NCI-H226 (cell line): Measurements from ENCODE around the gene SH3PXD2A.

Experiments used
- DNase-seq: peaks from one replicate; pipeline ENCODE4 v3.0.0-alpha.2; 2015

Gene SH3PXD2A

GRCh38 chr10:103566536-103566935, 288.8 kb downstream of the SH3PXD2A start:
- DNase-seq = no peak

GRCh38 chr10:103564776-103565520, 290.4 kb downstream of the SH3PXD2A start:
- DNase-seq = no peak

- peak; percentile 6 for DNase-seq
These were observed 291.3 kb downstream of the SH3PXD2A start for GRCh38 chr10:103564116-103564501.

GRCh38 chr10:103563231-103564115, 291.9 kb downstream of the SH3PXD2A start:
- DNase-seq = no peak

GRCh38 chr10:103562383-103562782, 293.0 kb downstream of the SH3PXD2A start:
- no peak for DNase-seq

- DNase-seq = no peak
These were observed 294.5 kb downstream of the SH3PXD2A start for GRCh38 chr10:103560886-103561285.

- DNase-seq = no peak
These were observed 295.6 kb downstream of the SH3PXD2A start for GRCh38 chr10:103559776-103560175.

GRCh38 chr10:103558911-103559310, 296.5 kb downstream of the SH3PXD2A start:
- DNase-seq = no peak

- DNase-seq = no peak
These were observed 297.9 kb downstream of the SH3PXD2A start for GRCh38 chr10:103557455-103557854.

GRCh38 chr10:103556383-103557007, 298.9 kb downstream of the SH3PXD2A start:
- no peak for DNase-seq

- DNase-seq = no peak
These were observed 299.7 kb downstream of the SH3PXD2A start for GRCh38 chr10:103555712-103556111.

GRCh38 chr10:103555325-103555649, 300.1 kb downstream of the SH3PXD2A start:
- no peak for DNase-seq

- peak; percentile 70 for DNase-seq
These were observed 300.7 kb downstream of the SH3PXD2A start for GRCh38 chr10:103554488-103555324.

- no peak for DNase-seq
These were observed 301.5 kb downstream of the SH3PXD2A start for GRCh38 chr10:103553743-103554487.

GRCh38 chr10:103552856-103553742, 302.3 kb downstream of the SH3PXD2A start:
- no peak for DNase-seq

GRCh38 chr10:103551619-103552602, 303.5 kb downstream of the SH3PXD2A start:
- DNase-seq = no peak

GRCh38 chr10:103550229-103550628, 305.1 kb downstream of the SH3PXD2A start:
- no peak for DNase-seq

- no peak for DNase-seq
These were observed 306.1 kb downstream of the SH3PXD2A start for GRCh38 chr10:103549349-103549685.

- DNase-seq = no peak
These were observed 306.6 kb downstream of the SH3PXD2A start for GRCh38 chr10:103548581-103549348.
